DND-41 (cell line): Measurements from ENCODE around the gene ZSCAN5C.
"Not testable (repeated sequence)": the region's sequence is repeated elsewhere in the genome, so short reads cannot be mapped to it uniquely, and the experiment has no call there.

Experiments
- CTCF ChIP-seq: IDR thresholded peaks from 2 replicates; pipeline ENCODE4 v1.5.1; 2012; ENCODE audit warnings: borderline replicate concordance, low read length, moderate library complexity, mild to moderate bottlenecking; ENCODE audit not compliant: poor library complexity, severe bottlenecking; ENCODE audit errors: extremely low read depth
- EZH2 ChIP-seq: IDR thresholded peaks from 3 replicates; pipeline ENCODE4 v1.6.1; 2012; ENCODE audit warnings: borderline replicate concordance, low read depth, mild to moderate bottlenecking, moderate library complexity, low read length, inconsistent platforms; ENCODE audit not compliant: severe bottlenecking

GRCh38 chr19:56175861-56176307, 26.2 kb upstream of the ZSCAN5C start, which contains the start of gene GALP:
- TF ChIP-seq CTCF, EZH2: not testable (repeated sequence)
